Trophoblast cell (in vitro differentiated cells and primary cell): ENCODE measurements around the gene RPL7L1.

Experiments used
- DNase-seq, 2 donors: peaks; one replicate each; pipeline ENCODE4 v3.0.0-alpha.2; 2016
- H2AFZ ChIP-seq: 2 replicates; pipeline ENCODE4 v1.6.1; 2013; ENCODE audit warnings: low read length, moderate library complexity, mild to moderate bottlenecking; ENCODE audit not compliant: insufficient read depth, poor library complexity
- H2AK5ac ChIP-seq: 2 replicates; pipeline ENCODE4 v1.6.1; 2013; ENCODE audit warnings: mild to moderate bottlenecking, low read length
- H2BK120ac ChIP-seq: 2 replicates; pipeline ENCODE4 v1.6.1; 2013; ENCODE audit warnings: low read length, mild to moderate bottlenecking, moderate library complexity; ENCODE audit not compliant: insufficient read depth, poor library complexity
- H2BK12ac ChIP-seq: 2 replicates; pipeline ENCODE4 v1.6.1; 2013; ENCODE audit warnings: mild to moderate bottlenecking, low read length, moderate library complexity
- H2BK5ac ChIP-seq: 2 replicates; pipeline ENCODE4 v1.6.1; 2013; ENCODE audit warnings: low read length, low read depth, moderate library complexity, mild to moderate bottlenecking; ENCODE audit not compliant: poor library complexity
- H3K14ac ChIP-seq: 2 replicates; pipeline ENCODE4 v1.6.1; 2013; ENCODE audit warnings: mild to moderate bottlenecking, low read length
- H3K18ac ChIP-seq: 2 replicates; pipeline ENCODE4 v1.6.1; 2013; ENCODE audit warnings: mild to moderate bottlenecking, low read length
- H3K23ac ChIP-seq: 2 replicates; pipeline ENCODE4 v1.6.1; 2013; ENCODE audit warnings: low read length
- H3K27ac ChIP-seq: 2 replicates; pipeline ENCODE4 v1.5.1; 2013; ENCODE audit warnings: low read depth, mild to moderate bottlenecking, inconsistent platforms, low read length, moderate library complexity
- H3K27me3 ChIP-seq: 2 replicates; pipeline ENCODE4 v1.6.1; 2013; ENCODE audit warnings: inconsistent platforms, mild to moderate bottlenecking, low read length, moderate library complexity; ENCODE audit not compliant: insufficient read depth
- H3K36me3 ChIP-seq, 2 experiments: 1 replicate in 1 of 2; 2 replicates in 1 of 2; pipeline ENCODE4 v1.6.1; 2013; ENCODE audit warnings: low read length in 2 of 2, mild to moderate bottlenecking in 2 of 2, moderate library complexity in 1 of 2; ENCODE audit not compliant: insufficient read depth in 2 of 2, control insufficient read depth in 1 of 2
- H3K4ac ChIP-seq: 2 replicates; pipeline ENCODE4 v1.6.1; 2013; ENCODE audit warnings: low read depth, mild to moderate bottlenecking, low read length, moderate library complexity
- H3K4me1 ChIP-seq, 2 experiments: 1 replicate in 1 of 2; 2 replicates in 1 of 2; pipeline ENCODE4 v1.6.1; 2013; ENCODE audit warnings: low read length in 2 of 2, mild to moderate bottlenecking in 2 of 2, moderate library complexity in 1 of 2; ENCODE audit not compliant: insufficient read depth in 2 of 2, control insufficient read depth in 1 of 2
- H3K4me2 ChIP-seq: 2 replicates; pipeline ENCODE4 v1.6.1; 2013; ENCODE audit warnings: inconsistent platforms, mild to moderate bottlenecking, low read length, moderate library complexity
- H3K4me3 ChIP-seq: 2 replicates; pipeline ENCODE4 v1.5.1; 2013; ENCODE audit warnings: mild to moderate bottlenecking, low read depth, low read length, inconsistent platforms
- H3K79me1 ChIP-seq: one replicate; pipeline ENCODE4 v1.6.1; 2013; ENCODE audit warnings: low read length
- H3K79me2 ChIP-seq: 2 replicates; pipeline ENCODE4 v1.6.1; 2013; ENCODE audit warnings: low read length, mild to moderate bottlenecking; ENCODE audit not compliant: control insufficient read depth, insufficient read depth, poor library complexity
- H3K9ac ChIP-seq: 2 replicates; pipeline ENCODE4 v1.6.1; 2013; ENCODE audit warnings: mild to moderate bottlenecking, low read length
- H3K9me3 ChIP-seq: 2 replicates; pipeline ENCODE4 v1.6.1; 2013; ENCODE audit warnings: low read depth, mild to moderate bottlenecking, control low read depth, inconsistent platforms, low read length; ENCODE audit not compliant: insufficient read depth
- H4K12ac ChIP-seq: 2 replicates; pipeline ENCODE4 v1.6.1; 2013; ENCODE audit warnings: low read depth, mild to moderate bottlenecking, low read length, moderate library complexity
- H4K8ac ChIP-seq: 2 replicates; pipeline ENCODE4 v1.6.1; 2013; ENCODE audit warnings: low read depth, mild to moderate bottlenecking, low read length, moderate library complexity
- H4K91ac ChIP-seq: one replicate; pipeline ENCODE4 v1.6.1; 2013; ENCODE audit warnings: low read depth, mild to moderate bottlenecking, low read length, moderate library complexity
- WGBS: extraction: QIAGEN DNeasy Blood & Tissue Kit; methylation state at CpG from one replicate; pipeline ENCODE4 v1.1.7; 2013; ENCODE audit warnings: missing lambda C conversion rate; ENCODE audit not compliant: insufficient read length, insufficient coverage; ENCODE audit errors: extremely low coverage; 5-methylcytosine and 5-hydroxymethylcytosine counted together

Gene RPL7L1

DNA sequence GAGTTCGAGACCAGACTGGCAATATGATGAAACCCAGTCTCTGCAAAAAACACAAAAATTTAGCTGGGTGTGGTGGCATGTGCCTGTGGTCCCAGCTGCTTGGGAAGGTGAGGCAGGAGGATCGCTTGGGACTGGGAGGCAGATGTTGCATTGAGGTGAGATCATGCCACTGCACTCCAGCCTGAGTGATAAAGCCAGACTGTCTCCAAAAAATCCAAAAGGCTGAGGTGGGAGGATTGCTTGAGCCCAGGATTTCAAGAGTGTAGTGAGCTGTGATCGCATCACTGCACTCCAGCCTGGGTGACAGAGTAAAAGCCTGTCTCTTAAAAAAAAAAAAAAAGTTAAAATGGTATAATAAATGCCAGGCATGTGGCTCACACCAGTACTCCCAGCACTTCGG, 35.1 kb downstream of the RPL7L1 start:
- Histone ChIP-seq H2BK5ac (no peak overlapping the region), H4K12ac (no peak overlapping the region), H3K9me3 (no peaks in the 10 kb centered on the region), H3K23ac (no peak overlapping the region), H2AFZ (no peak overlapping the region), H3K18ac (no peak overlapping the region), H2BK12ac (no peak overlapping the region), H3K4ac (no peak overlapping the region), H2BK120ac (no peak overlapping the region), H3K14ac (no peak overlapping the region), H3K27ac (no peak overlapping the region), H3K79me1 (peaks cover 3% of the 10 kb centered on the region), H3K4me3 (no peak overlapping the region), H2AK5ac (no peak overlapping the region), H3K36me3 (no peaks in the 10 kb centered on the region), H3K9ac (no peak overlapping the region), H4K8ac (no peak overlapping the region), H3K4me2 (no peak overlapping the region), H3K27me3 (no peaks in the 10 kb centered on the region), H3K4me1 (peaks cover 0 to 2% of the 10 kb centered on the region in 2 experiments), H4K91ac (no peak overlapping the region), H3K79me2 (peaks cover 2% of the 10 kb centered on the region)
- WGBS, result no CpG with 5 or more reads among the region's 4 CpGs
- peak in 1 of 2 donors; percentile 29 for DNase-seq

DNA sequence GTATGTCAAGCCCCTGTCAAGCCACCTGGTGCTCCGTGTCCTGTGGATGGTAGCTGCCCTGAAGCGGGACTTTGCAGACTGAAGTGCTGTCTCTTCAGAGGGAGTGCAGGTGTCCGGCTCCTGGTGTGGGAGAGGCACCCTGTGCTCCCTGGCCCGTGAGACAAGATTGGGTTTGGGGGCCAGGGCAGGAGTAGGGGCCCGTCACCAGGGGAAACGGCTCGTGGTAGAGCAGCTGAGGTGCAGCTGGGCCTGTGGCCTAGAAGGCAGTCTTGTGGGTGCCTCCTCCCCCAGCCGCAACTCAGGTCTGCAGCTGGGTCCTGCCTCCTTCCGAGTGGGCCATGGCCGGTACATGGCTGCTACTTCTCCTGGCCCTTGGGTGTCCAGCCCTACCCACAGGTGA, 36.3 kb downstream of the RPL7L1 start, which contains the start of gene PTCRA:
TSS of gene PTCRA (plus strand) at position 322 of the 400 bp plus-strand sequence. CDS start at position 339, 17 bp downstream.
- no peak within 1 kb of the TSS for H3K9ac ChIP-seq
- WGBS, result no CpG with 5 or more reads among the region's 10 CpGs
- H3K4ac ChIP-seq, result no peak within 1 kb of the TSS

DNA sequence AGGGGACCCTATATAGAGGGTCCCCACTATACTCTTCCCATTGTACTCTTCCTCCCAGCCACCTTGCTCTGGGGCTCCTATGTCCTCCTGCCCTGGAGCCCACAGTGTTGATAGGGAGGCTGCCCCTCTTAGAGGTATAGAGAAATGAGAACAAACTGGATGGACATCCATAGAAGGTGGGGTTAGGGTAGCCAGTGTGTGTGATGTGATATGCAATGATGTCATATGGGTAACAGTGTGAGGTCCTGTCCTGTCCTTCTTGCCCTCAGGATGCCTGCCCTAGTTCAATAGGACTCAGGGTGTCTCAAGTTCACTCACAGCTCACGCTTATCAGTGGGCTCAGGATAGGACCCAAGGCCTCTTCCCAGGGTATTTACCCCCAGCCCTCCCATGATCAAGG, 36.9 kb downstream of the RPL7L1 start:
- WGBS, result no CpG with 5 or more reads among the region's 1 CpG
- Histone ChIP-seq H3K27ac (no peak overlapping the region), H4K12ac (no peak overlapping the region), H2AFZ (no peak overlapping the region), H2BK120ac (no peak overlapping the region), H2BK12ac (no peak overlapping the region), H2BK5ac (no peak overlapping the region), H3K9ac (no peak overlapping the region), H3K4me2 (no peak overlapping the region), H3K79me1 (peaks cover 3% of the 10 kb centered on the region), H3K79me2 (peaks cover 2% of the 10 kb centered on the region), H3K4me3 (no peak overlapping the region), H3K23ac (no peak overlapping the region), H4K8ac (no peak overlapping the region), H4K91ac (no peak overlapping the region), H3K27me3 (no peaks in the 10 kb centered on the region), H3K14ac (no peak overlapping the region), H3K4ac (no peak overlapping the region), H3K9me3 (no peaks in the 10 kb centered on the region), H3K36me3 (no peaks in the 10 kb centered on the region), H3K4me1 (peaks cover 0 to 2% of the 10 kb centered on the region in 2 experiments), H2AK5ac (no peak overlapping the region), H3K18ac (no peak overlapping the region)
- DNase-seq, result no peak

More for the DNA sequence above, 36.3 kb downstream of the RPL7L1 start, which contains the start of gene PTCRA:
- no peaks in the 10 kb centered on the region for H3K9me3 ChIP-seq
- H3K36me3 ChIP-seq, result no peaks in the 10 kb centered on the region
- no peak within 1 kb of the TSS for H3K4me2 ChIP-seq
- no peak within 1 kb of the TSS for H3K23ac ChIP-seq
- no peak within 1 kb of the TSS for H2BK5ac ChIP-seq
- H2AFZ ChIP-seq, result no peak within 1 kb of the TSS
- no peak within 1 kb of the TSS for H2BK12ac ChIP-seq
- peaks cover 3% of the 10 kb centered on the region for H3K79me1 ChIP-seq
- H2AK5ac ChIP-seq, result no peak within 1 kb of the TSS
- no peak within 1 kb of the TSS for H4K12ac ChIP-seq
- H4K8ac ChIP-seq, result no peak within 1 kb of the TSS
- no peak within 1 kb of the TSS for H3K18ac ChIP-seq
- no peak within 1 kb of the TSS for H3K4me3 ChIP-seq
- peaks cover 0 to 2% of the 10 kb centered on the region in 2 experiments for H3K4me1 ChIP-seq
- no peak for DNase-seq
- no peak within 1 kb of the TSS for H3K14ac ChIP-seq
- no peak within 1 kb of the TSS for H2BK120ac ChIP-seq
- H3K79me2 ChIP-seq, result peaks cover 2% of the 10 kb centered on the region
- no peaks in the 10 kb centered on the region for H3K27me3 ChIP-seq
- no peak within 1 kb of the TSS for H4K91ac ChIP-seq
- H3K27ac ChIP-seq, result no peak within 1 kb of the TSS

DNA sequence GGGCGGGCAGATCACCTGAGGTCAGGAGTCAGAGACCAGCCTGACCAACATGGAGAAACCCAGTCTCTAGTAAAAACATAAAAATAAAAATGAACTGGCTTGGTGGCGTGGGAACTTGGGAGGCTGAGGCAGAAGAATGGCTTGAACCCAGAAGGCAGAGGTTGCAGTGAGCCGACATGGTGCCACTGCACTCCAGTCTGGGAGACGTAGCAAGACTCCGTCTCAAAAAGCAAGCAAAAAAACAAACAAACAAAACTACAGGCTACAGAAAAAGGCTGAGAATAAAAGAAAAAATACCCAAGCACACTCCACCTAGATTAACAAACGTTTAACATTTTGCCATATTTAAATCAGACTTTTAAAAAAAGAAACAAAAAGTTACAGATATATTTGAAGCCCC, 42.4 kb downstream of the RPL7L1 start:
- H3K79me2 ChIP-seq, result peaks cover 2% of the 10 kb centered on the region

More for the DNA sequence above, 42.4 kb downstream of the RPL7L1 start:
- Histone ChIP-seq H2BK120ac (no peak overlapping the region), H2BK5ac (no peak overlapping the region), H3K4ac (no peak overlapping the region), H3K4me3 (no peak overlapping the region), H3K14ac (no peak overlapping the region), H3K4me1 (peaks cover 13 to 17% of the 10 kb centered on the region in 2 experiments), H4K91ac (no peak overlapping the region), H3K18ac (no peak overlapping the region), H2BK12ac (no peak overlapping the region), H4K12ac (no peak overlapping the region), H4K8ac (no peak overlapping the region), H3K79me1 (peaks cover 6% of the 10 kb centered on the region), H3K4me2 (no peak overlapping the region), H3K9ac (no peak overlapping the region), H2AFZ (no peak overlapping the region), H3K36me3 (no peaks in the 10 kb centered on the region), H3K27me3 (no peaks in the 10 kb centered on the region), H3K9me3 (peaks cover 2% of the 10 kb centered on the region), H3K23ac (no peak overlapping the region), H2AK5ac (no peak overlapping the region), H3K27ac (no peak overlapping the region)
- no CpG with 5 or more reads among the region's 6 CpGs for WGBS
- no peak for DNase-seq
